ENCODE results near the gene PPWD1.
A peak's percentile ranks its signal among the peaks of the same experiment; 100 is the strongest.
"Not testable (repeated sequence)": the region's sequence is repeated elsewhere in the genome, so short reads cannot be mapped to it uniquely, and the experiment has no call there.

PPWD1 gene

DNA sequence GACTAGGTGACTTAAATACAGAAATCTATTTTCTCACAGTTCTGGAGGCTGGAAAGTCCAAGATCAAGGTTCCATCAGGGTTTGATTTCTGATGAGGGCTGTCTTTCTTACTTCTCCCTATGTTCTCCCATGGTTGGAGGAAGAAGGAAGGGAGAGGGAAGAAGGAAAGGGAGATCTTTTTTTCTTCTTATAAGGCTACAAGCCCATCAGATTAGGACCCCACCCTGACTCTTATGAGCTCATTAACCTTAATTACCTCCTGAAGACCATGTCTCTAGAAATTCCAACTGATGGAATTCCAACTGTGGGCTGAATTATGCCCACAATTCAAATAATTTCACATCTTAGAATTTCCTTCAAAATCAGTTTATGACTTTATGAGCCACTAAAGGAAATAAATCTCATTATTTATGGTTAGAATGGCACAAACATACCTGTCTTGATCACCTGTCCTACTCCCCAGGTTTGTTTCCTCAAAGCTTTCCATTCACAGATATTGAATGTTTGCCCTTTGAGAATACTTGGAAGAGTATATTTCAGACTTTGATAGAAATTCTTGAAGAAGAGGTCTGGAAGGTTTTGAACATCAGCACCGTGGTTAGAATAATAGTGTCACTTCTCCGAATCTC, 7.6 kb downstream of the PPWD1 start:
- Mint-ChIP-seq H3K36me3 (peaks cover 17 to 41% of the 10 kb centered on the region in 2 donors), H3K4me1 (peaks cover 12 to 22% of the 10 kb centered on the region in 2 donors), H3K27ac (no peak overlapping the region), H3K27me3 (no peaks in the 10 kb centered on the region), H3K9me3 (no peaks in the 10 kb centered on the region), H3K4me3 (no peak overlapping the region)
- DNase-seq (no peak), ATAC-seq (replicated peaks) (no peak)

- ATAC-seq (replicated peaks): no peak
- H3K9me3 Mint-ChIP-seq: no peaks in the 10 kb centered on the region
- H3K4me1 Mint-ChIP-seq: peaks cover 4 to 10% of the 10 kb centered on the region in 2 donors
- H3K27me3 Mint-ChIP-seq: no peaks in the 10 kb centered on the region
- no peak overlapping the region for H3K4me3 Mint-ChIP-seq
- no peak for DNase-seq
- H3K27ac Mint-ChIP-seq: no peak overlapping the region
- peaks cover 27 to 49% of the 10 kb centered on the region in 2 donors for H3K36me3 Mint-ChIP-seq
These were observed 14.0 kb downstream of the PPWD1 start for GRCh38 chr5:65577141-65577540.

DNA sequence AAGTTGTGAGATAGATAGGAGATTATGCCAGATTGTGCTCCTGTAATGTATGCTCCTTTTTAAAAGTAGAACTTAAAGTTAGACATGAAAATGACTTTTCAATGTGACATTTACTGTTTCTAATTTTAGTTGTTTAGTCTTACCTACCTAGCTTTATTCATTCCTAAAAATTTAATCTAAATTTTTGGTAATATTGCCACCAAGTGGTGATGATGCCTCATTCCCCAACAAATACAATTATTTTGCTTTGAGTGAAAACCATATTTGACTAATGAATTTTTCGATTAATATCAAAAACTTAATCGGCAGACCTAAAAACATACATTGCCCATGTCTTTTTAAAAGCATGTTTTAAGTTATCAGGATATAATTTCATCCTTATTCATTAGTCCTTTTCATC, 25.6 kb downstream of the PPWD1 start:
- Mint-ChIP-seq H3K36me3 (peaks cover 16 to 19% of the 10 kb centered on the region in 2 donors), H3K4me1 (no peaks in the 10 kb centered on the region), H3K27ac (no peak overlapping the region), H3K9me3 (no peaks in the 10 kb centered on the region), H3K27me3 (no peaks in the 10 kb centered on the region), H3K4me3 (no peak overlapping the region)
- ATAC-seq (replicated peaks): no peak
- DNase-seq: no peak

GRCh38 chr5:65601761-65602160, 38.7 kb downstream of the PPWD1 start:
- DNase-seq; ATAC-seq (replicated peaks); H3K27me3 Mint-ChIP-seq; H3K4me3 Mint-ChIP-seq; H3K27ac Mint-ChIP-seq: not testable (repeated sequence)
- Mint-ChIP-seq H3K36me3 (peaks cover 48 to 67% of the 10 kb centered on the region in 2 donors), H3K9me3 (peaks cover 10 to 22% of the 10 kb centered on the region in 2 donors), H3K4me1 (peaks cover 15 to 20% of the 10 kb centered on the region in 2 donors)

- no peak overlapping the region for H3K27ac Mint-ChIP-seq
- no peak overlapping the region for H3K4me3 Mint-ChIP-seq
- no peaks in the 10 kb centered on the region for H3K9me3 Mint-ChIP-seq
- no peak for DNase-seq
- no peaks in the 10 kb centered on the region for H3K27me3 Mint-ChIP-seq
- peaks cover 3 to 6% of the 10 kb centered on the region in 2 donors for H3K4me1 Mint-ChIP-seq
- peaks cover 22 to 60% of the 10 kb centered on the region in 2 donors for H3K36me3 Mint-ChIP-seq
- no peak for ATAC-seq (replicated peaks)
These were observed 48.4 kb downstream of the PPWD1 start for GRCh38 chr5:65611524-65611923.

DNA sequence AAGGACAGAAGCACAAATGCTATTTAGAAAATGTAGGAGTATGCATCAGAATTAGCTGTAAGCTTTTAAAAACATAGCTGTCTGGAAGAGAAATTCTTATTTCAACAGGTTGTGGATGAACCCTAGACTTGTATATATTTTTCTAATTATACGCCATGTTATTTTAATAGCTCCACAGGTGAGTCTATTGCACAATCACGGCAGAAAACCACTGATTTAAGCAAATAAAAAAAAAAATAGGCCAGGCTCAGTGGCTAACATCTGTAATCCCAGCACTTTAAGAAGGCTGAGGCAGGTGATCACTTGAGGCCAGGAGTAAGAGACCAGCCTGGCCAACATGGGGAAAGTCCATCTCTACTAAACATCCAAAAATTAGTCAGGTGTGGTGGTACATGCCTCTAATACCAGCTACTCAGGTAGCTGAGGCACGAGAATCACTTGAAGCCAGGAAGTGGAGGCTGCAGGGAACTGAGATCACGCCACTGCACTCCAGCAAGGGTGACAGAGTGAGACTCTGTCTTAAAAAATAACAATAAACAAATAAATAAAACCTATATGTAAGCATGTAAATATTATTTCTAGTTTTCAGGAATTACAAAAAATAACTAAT, 49.3 kb downstream of the PPWD1 start:
- H3K36me3 Mint-ChIP-seq: peaks cover 22 to 55% of the 10 kb centered on the region in 2 donors
- no peaks in the 10 kb centered on the region for H3K9me3 Mint-ChIP-seq
- DNase-seq (no peak), ATAC-seq (replicated peaks) (no peak)
- H3K4me3 Mint-ChIP-seq: no peak overlapping the region
- H3K4me1 Mint-ChIP-seq: peaks cover 3 to 6% of the 10 kb centered on the region in 2 donors
- no peaks in the 10 kb centered on the region for H3K27me3 Mint-ChIP-seq
- no peak overlapping the region for H3K27ac Mint-ChIP-seq

GRCh38 chr5:65620021-65620420, 56.9 kb downstream of the PPWD1 start:
- Mint-ChIP-seq H3K4me1 (peaks cover 15 to 21% of the 10 kb centered on the region in 2 donors), H3K4me3 (no peak overlapping the region), H3K27me3 (no peaks in the 10 kb centered on the region)

GRCh38 chr5:65621961-65622360, 58.9 kb downstream of the PPWD1 start:
- not testable (repeated sequence) for ATAC-seq (replicated peaks); H3K4me3 Mint-ChIP-seq; H3K9me3 Mint-ChIP-seq; DNase-seq; H3K36me3 Mint-ChIP-seq; H3K27me3 Mint-ChIP-seq; H3K27ac Mint-ChIP-seq
- peaks cover 18 to 27% of the 10 kb centered on the region in 2 donors for H3K4me1 Mint-ChIP-seq

More at GRCh38 chr5:65620021-65620420, 56.9 kb downstream of the PPWD1 start:
- ATAC-seq (replicated peaks) (no peak), DNase-seq (no peak)
- Mint-ChIP-seq H3K9me3 (no peaks in the 10 kb centered on the region), H3K27ac (no peak overlapping the region), H3K36me3 (peaks cover 4 to 14% of the 10 kb centered on the region in 2 donors)

- no peaks in the 10 kb centered on the region for H3K9me3 Mint-ChIP-seq
- peaks cover 16 to 27% of the 10 kb centered on the region in 2 donors for H3K4me1 Mint-ChIP-seq
These were observed 60.4 kb downstream of the PPWD1 start for GRCh38 chr5:65623482-65623881.

GRCh38 chr5:65624025-65624570, 61.0 kb downstream of the PPWD1 start, which contains the start of gene TRIM23:
Gene TRIM23, minus strand, starts transcription at chr5:65624333. Its CDS starts 59 bp downstream, at chr5:65624274.
- H3K4me3 Mint-ChIP-seq: peak within 1 kb of the TSS; percentile 97 to 99
- H3K4me1 Mint-ChIP-seq: peaks cover 14 to 26% of the 10 kb centered on the region in 2 donors
- H3K36me3 Mint-ChIP-seq: peaks cover 2 to 3% of the 10 kb centered on the region in 2 donors
- peak; percentile 90 for DNase-seq
- H3K27me3 Mint-ChIP-seq: no peaks in the 10 kb centered on the region
- peak; percentile 97 for ATAC-seq (replicated peaks)
- peak within 1 kb of the TSS; percentile 99 for H3K27ac Mint-ChIP-seq
- H3K9me3 Mint-ChIP-seq: no peaks in the 10 kb centered on the region

More at GRCh38 chr5:65623482-65623881, 60.4 kb downstream of the PPWD1 start:
- DNase-seq (no peak), ATAC-seq (replicated peaks) (no peak)
- H3K27me3 Mint-ChIP-seq: no peaks in the 10 kb centered on the region
- H3K36me3 Mint-ChIP-seq: peaks cover 2 to 3% of the 10 kb centered on the region in 2 donors
- H3K27ac Mint-ChIP-seq: peak overlapping the region; percentile 99
- peak overlapping the region; percentile 97 to 99 for H3K4me3 Mint-ChIP-seq

- Mint-ChIP-seq H3K4me1 (peaks cover 11 to 27% of the 10 kb centered on the region in 2 donors), H3K4me3 (peak within 1 kb of the TSS; percentile 97 to 99), H3K9me3 (no peaks in the 10 kb centered on the region), H3K36me3 (peaks cover 6 to 9% of the 10 kb centered on the region in 2 donors), H3K27ac (peak within 1 kb of the TSS; percentile 99), H3K27me3 (no peaks in the 10 kb centered on the region)
- ATAC-seq (replicated peaks): peak; percentile 78 to 84
- DNase-seq: peak; percentile 81
These were observed 61.8 kb downstream of the PPWD1 start, which contains the start of the genes SHLD3 and TRAPPC13 for GRCh38 chr5:65624571-65625555. Gene SHLD3, plus strand, starts transcription at chr5:65625027. Its CDS starts 4,561 bp downstream, at chr5:65629588. Gene TRAPPC13, plus strand, starts transcription at chr5:65625027. Its CDS starts 34 bp downstream, at chr5:65625061.

DNA sequence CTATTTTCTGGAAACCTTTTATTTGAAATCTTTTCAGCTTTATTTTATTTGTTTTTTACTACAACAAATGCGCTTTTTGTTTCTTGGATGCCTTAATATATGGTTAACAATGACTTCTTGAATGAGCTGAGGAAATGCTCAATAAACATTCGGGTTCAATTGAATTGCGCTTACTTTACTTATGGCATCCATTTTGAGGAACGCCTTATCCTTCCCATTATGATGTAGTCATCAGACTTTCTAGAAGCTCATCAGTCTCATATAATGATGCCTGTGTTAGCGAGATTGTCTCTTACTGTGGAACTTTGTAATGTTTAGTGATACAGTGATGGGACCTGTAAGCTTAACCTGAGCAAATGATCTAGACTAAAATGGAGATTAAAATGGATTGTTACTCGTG, 62.6 kb downstream of the PPWD1 start:
- ATAC-seq (replicated peaks): no peak
- Mint-ChIP-seq H3K4me1 (peaks cover 11 to 29% of the 10 kb centered on the region in 2 donors), H3K4me3 (peak overlapping the region; percentile 97 to 99), H3K36me3 (peaks cover 7 to 10% of the 10 kb centered on the region in 2 donors), H3K27ac (peak overlapping the region; percentile 25), H3K27me3 (no peaks in the 10 kb centered on the region), H3K9me3 (no peaks in the 10 kb centered on the region)
- no peak for DNase-seq

- no peaks in the 10 kb centered on the region for H3K9me3 Mint-ChIP-seq
- no peaks in the 10 kb centered on the region for H3K27me3 Mint-ChIP-seq
- H3K27ac Mint-ChIP-seq: no peak overlapping the region
- ATAC-seq (replicated peaks) (no peak), DNase-seq (no peak)
- peaks cover 7 to 11% of the 10 kb centered on the region in 2 donors for H3K36me3 Mint-ChIP-seq
- no peak overlapping the region for H3K4me3 Mint-ChIP-seq
- peaks cover under 1 to 10% of the 10 kb centered on the region in 2 donors for H3K4me1 Mint-ChIP-seq
These were observed 67.9 kb downstream of the PPWD1 start for GRCh38 chr5:65630981-65631380.

Measured in stimulated activated naive B cell treated with anti-CD40 and anti-IgM and Interleukin-4, amounts not matched to agents 10 μg/mL and 1 μg/mL and 100 μg/mL, for 72 hours (primary cell).